Raji (cell line): Measurements from ENCODE around the gene INSRR.

Experiments
- POLR2A ChIP-seq: IDR thresholded peaks from 2 replicates; pipeline ENCODE4 v1.6.1; 2011; ENCODE audit warnings: low read depth, low read length, control low read depth; ENCODE audit not compliant: insufficient read depth

Gene INSRR

GRCh38 chr1:156853761-156854160 is 5.2 kb downstream of the INSRR start:
- TF ChIP-seq POLR2A: no peak

GRCh38 chr1:156852418-156852874 is 6.5 kb downstream of the INSRR start:
- no peak for TF ChIP-seq POLR2A

- TF ChIP-seq POLR2A: no peak
Observed at GRCh38 chr1:156851779-156852417, 7.0 kb downstream of the INSRR start.

GRCh38 chr1:156849151-156849496 is 9.8 kb downstream of the INSRR start:
- no peak for TF ChIP-seq POLR2A

- TF ChIP-seq POLR2A: no peak
Observed at GRCh38 chr1:156848461-156849150, 10.3 kb downstream of the INSRR start.

GRCh38 chr1:156847591-156848460 is 11.1 kb downstream of the INSRR start:
- no peak for TF ChIP-seq POLR2A

GRCh38 chr1:156846643-156847042 is 12.3 kb downstream of the INSRR start:
- TF ChIP-seq POLR2A: no peak

- TF ChIP-seq POLR2A: no peak
Observed at GRCh38 chr1:156845953-156846545, 12.9 kb downstream of the INSRR start.

GRCh38 chr1:156845055-156845952 is 13.6 kb downstream of the INSRR start:
- no peak for TF ChIP-seq POLR2A

GRCh38 chr1:156844638-156845037 is 14.3 kb downstream of the INSRR start:
- TF ChIP-seq POLR2A: no peak

GRCh38 chr1:156844102-156844501 is 14.8 kb downstream of the INSRR start:
- TF ChIP-seq POLR2A: no peak

GRCh38 chr1:156842618-156843300 is 16.2 kb downstream of the INSRR start:
- TF ChIP-seq POLR2A: no peak

GRCh38 chr1:156841295-156841855 is 17.5 kb downstream of the INSRR start:
- TF ChIP-seq POLR2A: no peak

- TF ChIP-seq POLR2A: no peak
Observed at GRCh38 chr1:156840898-156841279, 18.0 kb downstream of the INSRR start.
